Immature natural killer cell (primary cell): ENCODE measurements around the gene CA5A. TPM values are rescaled to one million over a fixed set of nuclear protein-coding genes. Genes with fewer than 3 reads are reported as not detected.
"Not testable (repeated sequence)": the region's sequence is repeated elsewhere in the genome, so short reads cannot be mapped to it uniquely, and the experiment has no call there.

ENCODE experiments used
- DNase-seq, 3 donors: peaks; one replicate each; pipeline ENCODE4 v3.0.0; 2022; ENCODE audit warnings: mixed read lengths in 1 of 3
- H3K27ac Mint-ChIP-seq, 6 donors: one replicate each; pipeline ENCODE4 v1.8.0; 2020; ENCODE audit warnings: mixed read lengths in 6 of 6, mild to moderate bottlenecking in 5 of 6, inconsistent platforms in 4 of 6, moderate library complexity in 3 of 6
- H3K27me3 Mint-ChIP-seq, 3 donors: one replicate each; pipeline ENCODE4 v1.8.0; 2020 to 2021; ENCODE audit warnings: low read depth in 3 of 3, mild to moderate bottlenecking in 3 of 3, mixed read lengths in 3 of 3, moderate library complexity in 3 of 3, inconsistent platforms in 1 of 3
- H3K36me3 Mint-ChIP-seq, 3 donors: one replicate each; pipeline ENCODE4 v1.8.0; 2020; ENCODE audit warnings: mixed read lengths in 3 of 3, inconsistent platforms in 2 of 3, mild to moderate bottlenecking in 2 of 3
- H3K4me1 Mint-ChIP-seq, 2 donors: one replicate each; pipeline ENCODE4 v1.8.0; 2020; ENCODE audit warnings: inconsistent platforms in 2 of 2, mild to moderate bottlenecking in 2 of 2, mixed read lengths in 2 of 2, moderate library complexity in 1 of 2
- H3K4me3 Mint-ChIP-seq, 5 donors: one replicate each; pipeline ENCODE4 v1.8.0; 2020; ENCODE audit warnings: mild to moderate bottlenecking in 5 of 5, mixed read lengths in 5 of 5, inconsistent platforms in 3 of 5, moderate library complexity in 3 of 5
- H3K9me3 Mint-ChIP-seq, 6 donors: one replicate each; pipeline ENCODE4 v1.8.0; 2020; ENCODE audit warnings: mild to moderate bottlenecking in 6 of 6, mixed read lengths in 6 of 6, inconsistent platforms in 4 of 6, moderate library complexity in 3 of 6
- polyA plus RNA-seq, 3 donors: library from polyadenylated mRNA; unstranded; fragments of 300-500 nt; fragmentation: Illumina TruSeq; gene quantifications; one replicate each; pipeline ENCODE4 v1.2.3, GENCODE V29; 2021

CA5A gene
- polyA plus RNA-seq, 3 donors from 2014 or later = not detected

- Mint-ChIP-seq H3K36me3 (peaks cover 0 to 13% (median 3%) of the 10 kb centered on the region in 3 donors), H3K4me1 (peaks cover 10 to 11% of the 10 kb centered on the region in 2 donors), H3K9me3 (no peaks in the 10 kb centered on the region), H3K27ac (peak overlapping the region in 1 of 6 donors; percentile 77), H3K4me3 (no peak overlapping the region), H3K27me3 (peaks cover 9 to 32% (median 18%) of the 10 kb centered on the region in 3 donors)
- no peak for DNase-seq
These were observed 71.9 kb downstream of the CA5A start for GRCh38 chr16:87864331-87864989.

GRCh38 chr16:87863327-87863635 is 73.0 kb downstream of the CA5A start:
- not testable (repeated sequence) for H3K4me3 Mint-ChIP-seq, H3K9me3 Mint-ChIP-seq, H3K4me1 Mint-ChIP-seq, DNase-seq
- peaks cover 12 to 24% (median 18%) of the 10 kb centered on the region in 3 donors for H3K27me3 Mint-ChIP-seq
- peaks cover 0 to 13% (median 3%) of the 10 kb centered on the region in 3 donors for H3K36me3 Mint-ChIP-seq
- peak overlapping the region in 1 of 6 donors; percentile 45 for H3K27ac Mint-ChIP-seq

- peaks cover 0 to 13% (median 3%) of the 10 kb centered on the region in 3 donors for H3K36me3 Mint-ChIP-seq
- H3K9me3 Mint-ChIP-seq, DNase-seq, H3K4me1 Mint-ChIP-seq, H3K4me3 Mint-ChIP-seq: not testable (repeated sequence)
- peak overlapping the region in 1 of 6 donors; percentile 67 for H3K27ac Mint-ChIP-seq
- peaks cover 11 to 23% (median 20%) of the 10 kb centered on the region in 3 donors for H3K27me3 Mint-ChIP-seq
These were observed 73.6 kb downstream of the CA5A start for GRCh38 chr16:87862597-87863326.

GRCh38 chr16:87861300-87862099 is 74.8 kb downstream of the CA5A start:
- Mint-ChIP-seq H3K27me3 (peaks cover 16 to 31% (median 21%) of the 10 kb centered on the region in 3 donors), H3K36me3 (peaks cover 0 to 13% (median 3%) of the 10 kb centered on the region in 3 donors), H3K4me1 (peaks cover 11 to 21% of the 10 kb centered on the region in 2 donors)
- H3K27ac Mint-ChIP-seq, H3K9me3 Mint-ChIP-seq, H3K4me3 Mint-ChIP-seq, DNase-seq: not testable (repeated sequence)

GRCh38 chr16:87860553-87861299 is 75.6 kb downstream of the CA5A start:
- Mint-ChIP-seq H3K4me1 (peaks cover 17 to 29% of the 10 kb centered on the region in 2 donors), H3K36me3 (peaks cover 0 to 13% (median 3%) of the 10 kb centered on the region in 3 donors), H3K27me3 (peaks cover 22 to 38% (median 23%) of the 10 kb centered on the region in 3 donors), H3K27ac (peak overlapping the region in 4 of 6 donors; percentile 8 to 67 (median 56)), H3K9me3 (no peaks in the 10 kb centered on the region), H3K4me3 (no peak overlapping the region)
- no peak for DNase-seq

DNA sequence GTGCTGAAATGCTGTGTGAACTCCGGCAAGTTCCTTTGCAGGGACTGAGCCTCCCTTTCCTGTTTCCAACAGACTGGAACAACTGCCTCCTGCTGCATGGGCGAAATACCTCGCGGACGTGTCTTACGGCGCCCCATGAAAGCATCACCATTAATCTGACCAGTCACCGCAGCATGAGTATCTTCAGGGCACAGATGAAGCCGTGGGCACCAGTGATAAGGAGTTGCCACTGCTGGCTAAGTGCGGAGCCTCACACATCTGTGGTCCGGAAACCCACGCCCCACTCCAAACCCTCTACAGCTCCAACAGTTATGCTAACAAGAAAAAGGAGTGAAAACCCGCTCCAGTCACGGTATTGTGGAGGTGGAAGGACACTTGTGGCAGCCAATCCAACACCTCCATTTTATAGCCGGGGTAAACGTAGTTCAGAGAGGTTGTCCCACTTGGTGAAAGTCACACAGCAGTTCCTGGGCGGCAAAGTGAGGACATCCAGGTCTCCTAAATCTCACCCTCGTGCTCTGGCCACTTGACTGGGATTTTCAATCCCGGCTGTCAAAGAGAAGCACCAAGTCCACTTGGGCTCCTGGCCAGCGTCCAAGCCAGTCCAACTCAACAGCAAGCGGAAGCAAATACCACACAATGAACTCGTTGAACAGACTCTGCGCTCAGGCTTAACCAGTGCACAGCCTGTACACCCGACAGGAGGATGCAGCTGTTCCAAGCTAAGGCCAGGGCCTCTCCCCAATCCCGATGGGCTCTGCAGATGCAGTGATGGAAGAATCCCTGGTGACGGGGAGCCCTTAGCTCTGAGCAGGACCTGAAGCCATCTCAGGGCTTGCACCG is 78.0 kb downstream of the CA5A start:
- H3K4me1 Mint-ChIP-seq = peaks cover 32 to 47% of the 10 kb centered on the region in 2 donors
- H3K36me3 Mint-ChIP-seq, H3K9me3 Mint-ChIP-seq: not testable (repeated sequence)
- peak overlapping the region; percentile 51 to 97 (median 86) for H3K27ac Mint-ChIP-seq
- peaks cover 39 to 51% (median 43%) of the 10 kb centered on the region in 3 donors for H3K27me3 Mint-ChIP-seq
- peak in 1 of 3 donors; percentile 37 for DNase-seq
- peak overlapping the region in 4 of 5 donors; percentile 21 to 63 (median 44) for H3K4me3 Mint-ChIP-seq

- peak in 1 of 3 donors; percentile 24 for DNase-seq
- Mint-ChIP-seq H3K4me1 (peaks cover 42 to 55% of the 10 kb centered on the region in 2 donors), H3K9me3 (no peaks in the 10 kb centered on the region), H3K36me3 (peaks cover 0 to 4% (median 3%) of the 10 kb centered on the region in 3 donors), H3K27me3 (peaks cover 48 to 64% (median 50%) of the 10 kb centered on the region in 3 donors), H3K4me3 (peak overlapping the region; percentile 76 to 83 (median 79)), H3K27ac (peak overlapping the region; percentile 87 to 97 (median 94))
These were observed 79.5 kb downstream of the CA5A start for GRCh38 chr16:87856791-87857228.

DNA sequence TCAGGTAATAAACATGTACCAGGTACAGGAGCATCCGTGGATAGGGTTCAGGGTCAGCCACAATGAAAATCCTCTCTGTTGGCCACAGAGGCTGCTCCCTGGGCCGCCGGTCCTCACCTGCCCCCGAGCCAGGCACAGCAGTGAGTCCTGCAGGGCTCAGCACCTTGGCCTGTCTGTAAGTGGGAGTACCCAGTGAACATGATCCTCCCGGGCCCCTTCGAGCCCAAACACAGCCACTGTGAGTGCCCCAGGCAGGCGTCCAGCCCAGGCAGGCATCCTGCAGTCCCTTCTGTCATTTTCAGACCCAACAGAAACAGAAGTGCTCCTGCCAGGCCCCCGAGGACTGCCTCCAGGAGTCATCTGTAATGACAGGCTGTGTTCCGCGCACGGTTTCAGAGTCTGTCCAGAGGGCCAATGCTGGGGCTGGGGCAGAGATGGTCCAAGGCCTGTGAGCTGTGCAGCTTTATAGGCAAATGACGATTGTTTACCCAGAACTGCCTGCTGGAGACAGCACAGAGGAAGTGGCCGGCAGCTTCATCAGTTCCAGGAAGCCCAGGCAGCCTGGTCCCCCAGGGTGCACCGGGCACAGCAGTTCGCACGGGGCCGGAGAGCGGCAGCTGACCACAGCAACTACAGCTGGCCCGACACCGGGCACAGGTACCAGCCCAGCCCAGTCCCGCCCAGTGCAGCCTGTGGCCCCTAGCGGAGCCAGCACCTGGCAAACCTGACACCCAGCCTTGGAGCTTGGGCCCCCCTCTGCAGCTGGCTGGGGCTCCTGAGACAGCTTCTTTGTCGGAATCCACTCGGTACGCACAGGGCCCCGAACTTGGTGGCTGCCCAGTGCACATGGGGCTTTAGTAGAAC is 80.2 kb downstream of the CA5A start:
- H3K4me3 Mint-ChIP-seq = peak overlapping the region; percentile 76 to 83 (median 79)
- no peaks in the 10 kb centered on the region for H3K9me3 Mint-ChIP-seq
- peak overlapping the region; percentile 87 to 97 (median 95) for H3K27ac Mint-ChIP-seq
- DNase-seq = peak; percentile 64 to 76 (median 69)
- peaks cover 46 to 60% (median 52%) of the 10 kb centered on the region in 3 donors for H3K27me3 Mint-ChIP-seq
- H3K36me3 Mint-ChIP-seq = peaks cover 0 to 4% (median 3%) of the 10 kb centered on the region in 3 donors
- H3K4me1 Mint-ChIP-seq = peaks cover 42 to 55% of the 10 kb centered on the region in 2 donors

DNA sequence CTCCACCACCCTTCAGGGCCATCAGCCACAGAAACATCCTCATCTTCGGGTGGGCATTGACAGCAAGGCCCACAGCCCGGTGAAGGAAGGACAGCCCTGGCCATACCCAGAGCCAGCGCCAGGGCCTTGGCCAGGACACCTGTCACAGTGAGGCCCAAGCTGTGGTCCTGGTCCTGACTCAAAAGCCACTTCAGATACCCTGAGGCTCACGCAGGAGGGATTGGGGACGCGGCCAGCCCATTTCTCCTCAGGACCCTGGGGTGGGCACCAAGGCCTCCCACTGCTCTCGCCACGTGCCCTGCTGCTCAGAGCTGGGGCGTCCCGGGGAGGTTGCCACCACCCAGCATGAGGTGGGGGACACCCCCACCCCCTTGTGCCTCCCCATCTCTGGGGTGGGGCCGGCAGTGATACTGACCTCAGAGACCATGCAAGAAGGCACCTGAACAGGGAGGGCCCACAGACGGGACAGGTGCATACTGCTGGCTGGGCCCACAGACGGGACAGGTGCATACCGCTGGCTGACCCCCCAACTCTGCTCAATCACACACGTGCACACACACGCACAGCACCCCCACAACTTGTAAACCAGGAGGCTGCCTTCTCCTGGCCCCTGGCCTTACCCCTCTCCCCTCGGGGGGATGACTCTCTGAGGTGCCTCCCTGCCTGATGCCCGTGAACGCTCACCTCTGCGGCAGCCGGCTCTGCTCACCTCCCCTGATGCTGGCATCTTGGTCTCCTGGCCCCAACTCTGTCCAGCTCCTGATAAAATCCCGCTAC is 81.2 kb downstream of the CA5A start:
- Mint-ChIP-seq H3K4me3 (peak overlapping the region in 4 of 5 donors; percentile 76 to 83 (median 80)), H3K36me3 (peaks cover 0 to 4% (median 0%) of the 10 kb centered on the region in 3 donors), H3K4me1 (peaks cover 42 to 55% of the 10 kb centered on the region in 2 donors), H3K27me3 (peaks cover 42 to 61% (median 53%) of the 10 kb centered on the region in 3 donors), H3K27ac (peak overlapping the region; percentile 87 to 97 (median 95)), H3K9me3 (no peaks in the 10 kb centered on the region)
- DNase-seq = no peak

GRCh38 chr16:87854053-87854906 is 82.0 kb downstream of the CA5A start:
- H3K36me3 Mint-ChIP-seq = no peaks in the 10 kb centered on the region
- peak in 1 of 3 donors; percentile 47 for DNase-seq
- H3K4me1 Mint-ChIP-seq = peaks cover 42 to 55% of the 10 kb centered on the region in 2 donors
- peak overlapping the region; percentile 91 to 98 (median 97) for H3K27ac Mint-ChIP-seq
- no peaks in the 10 kb centered on the region for H3K9me3 Mint-ChIP-seq
- H3K27me3 Mint-ChIP-seq = peaks cover 42 to 58% (median 57%) of the 10 kb centered on the region in 3 donors
- H3K4me3 Mint-ChIP-seq = peak overlapping the region; percentile 40 to 72 (median 70)
